HepG2 (cell line): ENCODE measurements around the gene LTK. TPM values are rescaled to one million over a fixed set of nuclear protein-coding genes. Genes with fewer than 3 reads are reported as not detected.
A peak's percentile ranks its signal among the peaks of the same experiment; 100 is the strongest.

Source experiments
- AKAP8 ChIP-seq: sonication (generic); formaldehyde crosslinking; IDR thresholded peaks from 2 replicates; pipeline ENCODE4 v1.5.1; 2020; ENCODE audit warnings: mild to moderate bottlenecking, missing genetic modification reagents
- FOSL1 ChIP-seq: sonication (generic); formaldehyde crosslinking; IDR thresholded peaks from 2 replicates; pipeline ENCODE4 v1.9.0; 2021; ENCODE audit warnings: missing genetic modification reagents, borderline replicate concordance
- HES4 ChIP-seq: sonication (generic); formaldehyde crosslinking; IDR thresholded peaks from 2 replicates; pipeline ENCODE4 v1.9.0; 2021; ENCODE audit warnings: mild to moderate bottlenecking, missing genetic modification reagents, borderline replicate concordance
- IKZF1 ChIP-seq: fragments of 450-650 bp; IDR thresholded peaks from 2 replicates; pipeline ENCODE4 v1.7.1; 2016
- IRF1 ChIP-seq: sonication (generic); formaldehyde crosslinking; IDR thresholded peaks from 2 replicates; pipeline ENCODE4 v1.4.0; 2020; ENCODE audit warnings: low read depth, mild to moderate bottlenecking, missing genetic modification reagents
- KAT7 ChIP-seq: IDR thresholded peaks from 2 replicates; pipeline ENCODE4 v1.6.1; 2018; ENCODE audit warnings: borderline replicate concordance, missing compliant biosample characterization
- SAFB2 ChIP-seq: sonication (generic); formaldehyde crosslinking; IDR thresholded peaks from 2 replicates; pipeline ENCODE4 v1.5.1; 2020; ENCODE audit warnings: missing genetic modification reagents, low read depth, mild to moderate bottlenecking, borderline replicate concordance
- TMF1 ChIP-seq: sonication (generic); formaldehyde crosslinking; IDR thresholded peaks from 2 replicates; pipeline ENCODE4 v1.8.1; 2022; ENCODE audit warnings: low read depth, missing genetic modification reagents
- YY1 ChIP-seq: IDR thresholded peaks from 2 replicates; pipeline ENCODE4 v1.6.1; 2011; ENCODE audit warnings: low read length, low read depth, moderate library complexity, mild to moderate bottlenecking; ENCODE audit not compliant: insufficient read depth, insufficient replicate concordance
- ZBTB4 ChIP-seq: sonication (generic); formaldehyde crosslinking; IDR thresholded peaks from 2 replicates; pipeline ENCODE4 v1.4.0; 2020; ENCODE audit warnings: missing genetic modification reagents, mild to moderate bottlenecking, borderline replicate concordance
- ZFY ChIP-seq: sonication (generic); formaldehyde crosslinking; IDR thresholded peaks from 2 replicates; pipeline ENCODE4 v1.4.0; 2020; ENCODE audit warnings: missing genetic modification reagents
- ZNF777 ChIP-seq: sonication (generic); formaldehyde crosslinking; IDR thresholded peaks from 2 replicates; pipeline ENCODE4 v1.4.0; 2020; ENCODE audit warnings: missing genetic modification reagents
- polyA plus RNA-seq, 8 experiments: library from polyadenylated mRNA; depleted of rRNA in 3 of 8; stranded (reverse) in 7 of 8; unstranded in 1 of 8; fragments of >200 nt; fragmentation: Illumina TruSeq in 4 of 8; extraction: Trizol in 4 of 8; gene quantifications; 2 replicates each; pipeline versions ENCODE4 v1.2.1 to v1.2.3, GENCODE V29; 2011 to 2016; ENCODE audit warnings: low read depth in 4 of 8, missing spikeins in 1 of 8, mixed read lengths in 1 of 8; ENCODE audit not compliant: insufficient read depth in 1 of 8
- total RNA-seq, 5 experiments: library from RNA; depleted of rRNA; stranded (reverse); fragments of >200 nt; fragmentation: Illumina TruSeq; extraction: Trizol; gene quantifications; 2 replicates each; pipeline ENCODE4 v1.2.3, GENCODE V29; 2016; ENCODE audit warnings: low read depth in 1 of 5
- TF ChIP-seq, protein P1 (sequence below): sonication (generic); formaldehyde crosslinking; IDR thresholded peaks from 2 replicates; pipeline ENCODE4 v1.4.0; 2020; ENCODE audit warnings: missing genetic modification reagents

LTK gene
- total and polyA plus RNA-seq, 2 of the 13 experiments (the other 11 are each of a cell fraction or from before 2014, with no cell fraction given) = 0.01 TPM; not detected in 1

- TF ChIP-seq, protein P1, sequence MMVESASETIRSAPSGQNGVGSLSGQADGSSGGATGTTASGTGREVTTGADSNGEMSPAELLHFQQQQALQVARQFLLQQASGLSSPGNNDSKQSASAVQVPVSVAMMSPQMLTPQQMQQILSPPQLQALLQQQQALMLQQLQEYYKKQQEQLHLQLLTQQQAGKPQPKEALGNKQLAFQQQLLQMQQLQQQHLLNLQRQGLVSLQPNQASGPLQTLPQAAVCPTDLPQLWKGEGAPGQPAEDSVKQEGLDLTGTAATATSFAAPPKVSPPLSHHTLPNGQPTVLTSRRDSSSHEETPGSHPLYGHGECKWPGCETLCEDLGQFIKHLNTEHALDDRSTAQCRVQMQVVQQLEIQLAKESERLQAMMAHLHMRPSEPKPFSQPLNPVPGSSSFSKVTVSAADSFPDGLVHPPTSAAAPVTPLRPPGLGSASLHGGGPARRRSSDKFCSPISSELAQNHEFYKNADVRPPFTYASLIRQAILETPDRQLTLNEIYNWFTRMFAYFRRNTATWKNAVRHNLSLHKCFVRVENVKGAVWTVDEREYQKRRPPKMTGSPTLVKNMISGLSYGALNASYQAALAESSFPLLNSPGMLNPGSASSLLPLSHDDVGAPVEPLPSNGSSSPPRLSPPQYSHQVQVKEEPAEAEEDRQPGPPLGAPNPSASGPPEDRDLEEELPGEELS = no peak
- TF ChIP-seq KAT7 (CRISPR knock-in tag) (no peak), YY1 (peak; percentile 13), TMF1 (CRISPR knock-in tag) (0 out of 2 replicates have a peak, but pooled peaks have one; percentile 26), AKAP8 (CRISPR knock-in tag) (no peak), ZFY (CRISPR knock-in tag) (peak; percentile 31; the same call in 1 of the 2 replicates), SAFB2 (CRISPR knock-in tag) (no peak), ZNF777 (CRISPR knock-in tag) (0 out of 2 replicates have a peak, but pooled peaks have one; percentile 55), IRF1 (CRISPR knock-in tag) (no peak), FOSL1 (no peak), ZBTB4 (no peak), HES4 (CRISPR knock-in tag) (no peak), IKZF1 (no peak)
These were observed 45.0 kb upstream of the LTK start, which contains the start of gene TYRO3 (continued) for GRCh38 chr15:41558400-41559238.
